ENCODE data around the gene POLD2.

- TF ChIP-seq, protein P1, sequence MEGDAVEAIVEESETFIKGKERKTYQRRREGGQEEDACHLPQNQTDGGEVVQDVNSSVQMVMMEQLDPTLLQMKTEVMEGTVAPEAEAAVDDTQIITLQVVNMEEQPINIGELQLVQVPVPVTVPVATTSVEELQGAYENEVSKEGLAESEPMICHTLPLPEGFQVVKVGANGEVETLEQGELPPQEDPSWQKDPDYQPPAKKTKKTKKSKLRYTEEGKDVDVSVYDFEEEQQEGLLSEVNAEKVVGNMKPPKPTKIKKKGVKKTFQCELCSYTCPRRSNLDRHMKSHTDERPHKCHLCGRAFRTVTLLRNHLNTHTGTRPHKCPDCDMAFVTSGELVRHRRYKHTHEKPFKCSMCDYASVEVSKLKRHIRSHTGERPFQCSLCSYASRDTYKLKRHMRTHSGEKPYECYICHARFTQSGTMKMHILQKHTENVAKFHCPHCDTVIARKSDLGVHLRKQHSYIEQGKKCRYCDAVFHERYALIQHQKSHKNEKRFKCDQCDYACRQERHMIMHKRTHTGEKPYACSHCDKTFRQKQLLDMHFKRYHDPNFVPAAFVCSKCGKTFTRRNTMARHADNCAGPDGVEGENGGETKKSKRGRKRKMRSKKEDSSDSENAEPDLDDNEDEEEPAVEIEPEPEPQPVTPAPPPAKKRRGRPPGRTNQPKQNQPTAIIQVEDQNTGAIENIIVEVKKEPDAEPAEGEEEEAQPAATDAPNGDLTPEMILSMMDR (IDR thresholded peaks at IDR 0.05), result no peak
- TF ChIP-seq POLR2A (IDR thresholded peaks at IDR 0.05), result no peak
These were observed 35.7 kb upstream of the POLD2 start for GRCh38 chr7:44158873-44159631.

Measured in breast epithelium (tissue), 3 donors.